ENCODE data around the gene PRPF40B.
"Not testable (repeated sequence)": the region's sequence is repeated elsewhere in the genome, so short reads cannot be mapped to it uniquely, and the experiment has no call there.

Gene PRPF40B

DNA sequence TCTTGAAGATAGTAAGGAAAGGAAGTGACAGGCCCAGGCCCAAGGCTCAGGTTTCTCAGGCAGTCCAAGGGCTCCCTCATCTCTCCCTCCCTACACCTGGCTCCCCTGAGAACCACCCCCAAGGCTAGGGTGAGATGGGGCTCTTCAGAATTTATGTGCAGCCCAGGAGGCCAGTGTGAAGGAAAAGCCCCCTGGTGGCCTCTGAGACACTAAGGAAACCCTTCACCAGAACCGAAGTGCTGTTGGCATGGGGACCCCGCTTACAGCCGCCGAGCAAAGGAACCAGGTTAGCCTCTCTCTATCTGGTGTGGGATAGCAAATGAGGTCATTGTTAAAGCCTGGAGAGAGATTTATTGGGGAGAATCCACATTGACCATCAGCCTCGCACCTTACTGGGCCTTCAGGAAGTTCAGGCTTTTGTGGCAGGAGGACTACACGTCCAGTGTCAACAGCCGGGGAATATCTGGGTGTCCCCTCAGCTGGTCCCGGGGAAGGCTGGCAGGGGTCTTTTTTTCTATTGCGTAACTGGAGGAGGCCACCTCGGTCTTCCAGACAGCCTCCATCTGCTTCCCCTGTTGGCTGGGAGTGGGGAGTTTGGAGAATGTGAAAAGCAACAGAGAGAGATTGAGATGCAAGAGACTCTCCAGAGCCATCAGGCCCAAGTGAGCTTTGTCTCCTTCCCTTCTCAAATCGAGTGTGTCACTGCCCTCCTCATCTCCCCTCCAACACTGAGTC, 36.0 kb upstream of the PRPF40B start:
- Histone ChIP-seq H3K4me1 (ENCODE audit: control insufficient read depth, insufficient read depth, low read length) (peaks cover 30% of the 10 kb centered on the region), H3K9me3 (ENCODE audit: control insufficient read depth, low read length) (peaks cover 4% of the 10 kb centered on the region), H3K27me3 (replicated peaks; ENCODE audit: control insufficient read depth, insufficient read depth, low read length) (no peaks in the 10 kb centered on the region), H3K4me3 (ENCODE audit: low read length) (no peak overlapping the region), H3K36me3 (ENCODE audit: control insufficient read depth, insufficient read depth, low read length, severe bottlenecking) (peaks cover 6% of the 10 kb centered on the region), H3K9ac (ENCODE audit: low read length) (no peak overlapping the region)
- no peak for DNase-seq (ENCODE audit: low read depth)

DNA sequence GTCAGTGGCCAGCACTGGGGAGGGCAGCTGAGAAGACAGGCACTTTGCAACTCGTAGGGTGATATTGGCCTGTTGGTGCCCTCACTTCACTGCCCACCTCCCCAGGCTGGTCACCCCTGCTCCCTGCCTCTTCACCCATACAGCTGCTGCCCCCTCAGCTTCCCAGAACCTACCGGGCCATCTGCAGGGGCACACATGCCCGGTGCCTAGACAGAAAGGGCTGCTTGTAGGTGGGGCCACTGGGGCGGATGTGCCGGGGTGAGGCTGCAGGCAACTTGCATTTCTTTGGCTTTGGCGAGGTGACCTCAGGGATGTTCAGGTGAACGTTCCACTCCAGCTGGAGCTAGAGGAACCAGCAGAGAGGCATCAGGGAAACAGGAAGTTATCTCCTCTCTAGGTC, 35.1 kb upstream of the PRPF40B start:
- Histone ChIP-seq H3K9ac (ENCODE audit: low read length) (no peak overlapping the region), H3K9me3 (ENCODE audit: control insufficient read depth, low read length) (peaks cover 4% of the 10 kb centered on the region), H3K27me3 (replicated peaks; ENCODE audit: control insufficient read depth, insufficient read depth, low read length) (no peaks in the 10 kb centered on the region), H3K4me1 (ENCODE audit: control insufficient read depth, insufficient read depth, low read length) (peaks cover 21% of the 10 kb centered on the region), H3K36me3 (ENCODE audit: control insufficient read depth, insufficient read depth, low read length, severe bottlenecking) (peaks cover 6% of the 10 kb centered on the region), H3K4me3 (ENCODE audit: low read length) (no peak overlapping the region)
- DNase-seq (ENCODE audit: low read depth), result no peak

DNA sequence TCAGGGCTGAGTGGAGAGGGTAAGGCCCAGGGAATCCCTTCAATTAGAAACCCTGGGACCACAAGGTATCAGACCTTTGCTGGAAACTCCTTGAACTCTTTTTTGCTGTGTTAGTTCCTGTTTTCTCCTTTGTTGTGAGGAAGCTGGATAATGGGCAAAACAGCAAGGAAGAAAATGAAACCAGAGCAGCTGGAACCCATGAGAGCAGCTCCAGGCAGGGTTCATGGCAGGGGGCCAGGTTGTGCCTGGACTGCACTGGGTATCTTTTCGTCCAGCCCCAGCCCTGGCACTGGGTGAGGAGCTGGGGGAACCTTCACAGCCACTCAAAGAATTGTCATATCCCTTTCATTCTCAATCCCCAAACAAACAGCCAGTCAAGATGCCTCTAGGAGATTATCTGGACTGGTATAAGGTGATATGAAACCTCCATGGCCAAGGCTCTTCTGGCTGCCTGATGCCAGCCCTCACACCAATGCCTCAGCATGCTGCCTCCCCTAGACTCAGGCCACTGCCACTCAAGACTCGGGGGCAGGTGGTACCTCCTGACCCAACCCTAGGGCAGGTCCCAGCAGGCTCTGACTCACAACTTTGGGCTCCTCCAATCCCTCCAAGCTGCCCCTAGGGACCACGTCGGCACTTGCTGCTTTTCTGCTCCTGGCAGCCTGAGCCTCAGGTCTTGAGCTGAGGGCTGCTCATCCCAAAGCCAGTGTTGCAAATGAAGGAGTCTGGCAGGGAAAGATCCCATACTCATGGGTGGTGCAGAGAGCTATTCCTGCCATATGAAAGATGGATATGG, 34.4 kb upstream of the PRPF40B start:
- DNase-seq (ENCODE audit: low read depth), result no peak
- H3K27me3 ChIP-seq (replicated peaks; ENCODE audit: control insufficient read depth, insufficient read depth, low read length), result no peaks in the 10 kb centered on the region
- peaks cover 6% of the 10 kb centered on the region for H3K36me3 ChIP-seq (ENCODE audit: control insufficient read depth, insufficient read depth, low read length, severe bottlenecking)
- H3K4me1 ChIP-seq (ENCODE audit: control insufficient read depth, insufficient read depth, low read length), result peaks cover 15% of the 10 kb centered on the region
- no peak overlapping the region for H3K4me3 ChIP-seq (ENCODE audit: low read length)
- H3K9me3 ChIP-seq (ENCODE audit: control insufficient read depth, low read length), result peaks cover 4% of the 10 kb centered on the region
- H3K9ac ChIP-seq (ENCODE audit: low read length), result no peak overlapping the region

DNA sequence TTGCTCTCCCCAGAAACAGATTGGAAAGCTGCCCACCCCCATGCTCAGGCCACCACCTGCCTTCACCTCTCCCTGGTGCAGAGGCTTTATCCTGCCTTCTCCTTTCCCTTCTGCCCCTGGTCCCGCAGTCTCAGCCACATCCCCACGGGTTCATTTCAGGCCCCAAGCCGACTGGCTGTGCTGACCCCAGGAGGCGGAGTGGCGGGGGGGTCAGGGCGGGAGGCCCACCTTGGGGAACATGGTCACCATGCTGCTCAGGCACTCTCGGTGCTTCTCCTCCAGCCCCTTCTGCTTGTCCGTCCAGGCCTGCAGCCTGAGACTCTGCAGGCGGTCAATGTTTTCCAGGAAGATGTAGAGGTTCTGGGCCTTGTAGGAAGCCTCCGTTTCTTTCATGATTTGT, 24.8 kb upstream of the PRPF40B start:
- no peak overlapping the region for H3K9ac ChIP-seq (ENCODE audit: low read length)
- no peak for DNase-seq (ENCODE audit: low read depth)
- H3K4me1 ChIP-seq (ENCODE audit: control insufficient read depth, insufficient read depth, low read length), result no peaks in the 10 kb centered on the region
- H3K4me3 ChIP-seq (ENCODE audit: low read length), result no peak overlapping the region
- H3K27me3 ChIP-seq (replicated peaks; ENCODE audit: control insufficient read depth, insufficient read depth, low read length), result no peaks in the 10 kb centered on the region
- H3K9me3 ChIP-seq (ENCODE audit: control insufficient read depth, low read length), result no peaks in the 10 kb centered on the region
- peaks cover 6% of the 10 kb centered on the region for H3K36me3 ChIP-seq (ENCODE audit: control insufficient read depth, insufficient read depth, low read length, severe bottlenecking)

DNA sequence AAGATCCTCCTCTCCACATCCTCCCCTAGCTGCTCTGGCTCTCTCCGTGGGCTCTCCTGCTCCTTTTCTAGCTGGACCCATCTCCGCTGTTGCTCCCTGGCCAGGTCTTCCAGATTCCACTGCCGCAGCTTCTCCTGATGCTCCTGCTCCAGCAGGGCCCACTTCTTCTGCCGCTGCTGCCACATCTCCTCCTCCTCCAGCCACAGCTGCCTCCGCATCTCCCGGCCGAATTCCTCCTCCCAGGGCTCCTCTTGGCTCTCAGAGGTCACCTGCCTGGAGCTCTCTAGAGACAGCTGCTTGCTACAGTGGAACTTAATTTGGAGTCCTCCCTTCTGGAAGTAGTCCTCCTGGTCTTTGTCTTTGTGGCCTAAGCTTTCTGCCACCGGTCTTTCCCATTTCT, 23.4 kb upstream of the PRPF40B start:
- no peak for DNase-seq (ENCODE audit: low read depth)
- H3K36me3 ChIP-seq (ENCODE audit: control insufficient read depth, insufficient read depth, low read length, severe bottlenecking), result peaks cover 6% of the 10 kb centered on the region
- H3K9me3 ChIP-seq (ENCODE audit: control insufficient read depth, low read length), result no peaks in the 10 kb centered on the region
- no peak overlapping the region for H3K9ac ChIP-seq (ENCODE audit: low read length)
- no peaks in the 10 kb centered on the region for H3K27me3 ChIP-seq (replicated peaks; ENCODE audit: control insufficient read depth, insufficient read depth, low read length)
- no peaks in the 10 kb centered on the region for H3K4me1 ChIP-seq (ENCODE audit: control insufficient read depth, insufficient read depth, low read length)
- H3K4me3 ChIP-seq (ENCODE audit: low read length), result no peak overlapping the region

DNA sequence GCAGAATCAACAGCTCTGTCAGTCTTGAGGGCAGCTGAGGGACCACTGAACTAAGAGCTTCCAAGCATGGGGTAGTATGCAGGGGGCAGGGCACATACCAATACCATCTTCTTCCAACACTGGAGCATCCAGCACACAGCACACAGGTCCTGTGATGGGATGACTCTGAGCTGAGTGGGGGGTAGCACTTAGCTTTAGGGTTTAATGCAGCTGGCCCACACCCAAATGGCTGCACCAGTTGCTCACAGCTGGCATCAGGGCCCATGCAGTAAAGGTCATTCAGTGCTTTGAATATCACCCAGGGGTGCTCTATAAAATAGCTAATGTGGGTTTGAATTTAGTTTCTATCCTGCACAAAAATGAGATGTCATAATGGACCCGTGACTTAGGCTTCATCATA, 19.6 kb upstream of the PRPF40B start:
- Histone ChIP-seq H3K36me3 (ENCODE audit: control insufficient read depth, insufficient read depth, low read length, severe bottlenecking) (peaks cover 6% of the 10 kb centered on the region), H3K27me3 (replicated peaks; ENCODE audit: control insufficient read depth, insufficient read depth, low read length) (no peaks in the 10 kb centered on the region), H3K4me1 (ENCODE audit: control insufficient read depth, insufficient read depth, low read length) (peaks cover 16% of the 10 kb centered on the region), H3K4me3 (ENCODE audit: low read length) (no peak overlapping the region), H3K9me3 (ENCODE audit: control insufficient read depth, low read length) (no peaks in the 10 kb centered on the region), H3K9ac (ENCODE audit: low read length) (no peak overlapping the region)
- DNase-seq (ENCODE audit: low read depth), result no peak

DNA sequence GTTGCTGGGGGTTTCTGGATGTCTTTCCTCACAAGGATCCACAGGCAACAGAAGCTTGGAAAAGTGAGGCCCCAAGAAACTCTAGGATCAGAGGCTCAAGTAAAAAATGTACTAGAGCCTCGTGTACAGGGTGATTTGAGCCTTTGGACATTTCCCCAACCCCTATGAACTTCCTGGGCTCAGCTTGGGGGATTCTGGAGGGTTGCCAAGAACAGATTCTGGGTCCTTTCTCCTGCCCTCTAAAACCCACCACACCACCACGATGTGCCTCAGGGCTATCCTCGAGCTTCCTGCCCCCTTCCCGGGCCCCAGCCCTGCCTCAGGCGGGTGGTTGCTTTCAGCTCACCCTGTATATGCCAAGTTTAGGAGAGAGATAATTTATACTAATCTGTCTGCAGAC, 18.5 kb upstream of the PRPF40B start:
- no peak overlapping the region for H3K9ac ChIP-seq (ENCODE audit: low read length)
- H3K27me3 ChIP-seq (replicated peaks; ENCODE audit: control insufficient read depth, insufficient read depth, low read length), result no peaks in the 10 kb centered on the region
- no peaks in the 10 kb centered on the region for H3K9me3 ChIP-seq (ENCODE audit: control insufficient read depth, low read length)

DNA sequence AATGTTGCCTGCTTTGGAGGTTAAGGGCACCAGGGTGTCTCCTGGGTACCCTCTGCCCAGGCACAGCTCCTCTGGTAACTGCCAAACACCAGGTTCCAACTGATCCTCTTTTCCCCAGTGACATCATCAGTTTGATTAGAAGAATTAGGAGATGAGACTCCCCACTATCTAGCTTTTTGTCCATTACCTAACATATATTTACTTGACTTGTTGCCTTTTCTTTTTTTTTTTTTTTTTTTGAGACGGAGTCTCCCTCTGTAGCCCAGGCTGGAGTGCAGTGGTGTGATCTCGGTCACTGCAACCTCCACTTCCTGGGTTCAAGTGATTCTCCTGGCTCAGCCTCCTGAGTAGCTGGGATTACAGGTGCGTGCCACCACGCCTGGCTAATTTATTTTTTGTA, 17.8 kb upstream of the PRPF40B start, which contains the start of gene FAM186B:
Gene FAM186B (minus strand): TSS at position 101 of the 400 bp plus-strand sequence. CDS start 162 bp downstream, outside the sequence.
- H3K9me3 ChIP-seq (ENCODE audit: control insufficient read depth, low read length); H3K27me3 ChIP-seq (replicated peaks; ENCODE audit: control insufficient read depth, insufficient read depth, low read length); DNase-seq (ENCODE audit: low read depth); H3K4me3 ChIP-seq (ENCODE audit: low read length); H3K36me3 ChIP-seq (ENCODE audit: control insufficient read depth, insufficient read depth, low read length, severe bottlenecking); H3K9ac ChIP-seq (ENCODE audit: low read length): not testable (repeated sequence)
- H3K4me1 ChIP-seq (ENCODE audit: control insufficient read depth, insufficient read depth, low read length), result peaks cover 26% of the 10 kb centered on the region

More for the DNA sequence above, 18.5 kb upstream of the PRPF40B start:
- no peak overlapping the region for H3K4me3 ChIP-seq (ENCODE audit: low read length)
- H3K4me1 ChIP-seq (ENCODE audit: control insufficient read depth, insufficient read depth, low read length), result peaks cover 26% of the 10 kb centered on the region
- no peak for DNase-seq (ENCODE audit: low read depth)
- peaks cover 6% of the 10 kb centered on the region for H3K36me3 ChIP-seq (ENCODE audit: control insufficient read depth, insufficient read depth, low read length, severe bottlenecking)

DNA sequence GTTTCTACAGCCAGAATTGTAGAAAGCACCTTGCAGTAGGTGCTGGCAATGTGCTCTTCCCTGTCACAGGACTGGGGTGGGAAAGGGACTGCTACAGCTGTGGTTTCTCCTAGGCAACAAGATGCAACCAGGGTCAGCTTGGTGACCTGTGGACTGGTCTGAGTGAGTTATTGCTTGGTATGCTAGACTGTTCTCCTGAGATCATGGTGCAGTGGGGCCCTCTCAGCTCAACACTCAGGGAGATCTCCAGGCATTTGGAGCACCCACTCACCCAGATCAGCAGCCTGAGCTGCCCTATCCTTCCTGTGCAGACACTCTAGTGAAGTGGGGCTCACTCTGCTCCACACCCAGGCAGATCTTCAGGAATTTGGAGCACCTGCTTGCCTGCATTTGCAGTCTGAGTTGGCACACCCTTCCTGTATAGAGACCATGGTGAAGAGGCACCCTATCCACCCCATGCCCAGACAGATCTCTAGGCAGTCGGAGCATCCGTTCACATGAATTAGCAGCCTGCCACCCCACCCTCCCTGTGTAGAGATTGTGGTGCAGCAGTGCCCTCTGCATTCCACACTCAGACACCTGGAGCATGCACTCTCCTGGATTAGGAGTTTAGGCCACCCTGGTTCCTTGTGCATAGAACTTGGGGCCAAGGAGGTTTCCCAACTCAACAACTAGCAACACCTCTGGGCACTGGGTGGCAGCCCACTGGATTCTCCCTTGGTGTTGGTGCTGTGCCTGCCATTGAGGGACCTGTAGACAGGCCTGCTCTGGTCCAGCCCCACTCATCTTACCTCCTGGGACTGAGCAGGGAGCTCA, 14.1 kb upstream of the PRPF40B start:
- Histone ChIP-seq H3K4me3 (ENCODE audit: low read length) (no peak overlapping the region), H3K36me3 (ENCODE audit: control insufficient read depth, insufficient read depth, low read length, severe bottlenecking) (no peaks in the 10 kb centered on the region), H3K9ac (ENCODE audit: low read length) (no peak overlapping the region), H3K27me3 (replicated peaks; ENCODE audit: control insufficient read depth, insufficient read depth, low read length) (no peaks in the 10 kb centered on the region), H3K9me3 (ENCODE audit: control insufficient read depth, low read length) (no peaks in the 10 kb centered on the region), H3K4me1 (ENCODE audit: control insufficient read depth, insufficient read depth, low read length) (peaks cover 26% of the 10 kb centered on the region)
- no peak for DNase-seq (ENCODE audit: low read depth)

DNA sequence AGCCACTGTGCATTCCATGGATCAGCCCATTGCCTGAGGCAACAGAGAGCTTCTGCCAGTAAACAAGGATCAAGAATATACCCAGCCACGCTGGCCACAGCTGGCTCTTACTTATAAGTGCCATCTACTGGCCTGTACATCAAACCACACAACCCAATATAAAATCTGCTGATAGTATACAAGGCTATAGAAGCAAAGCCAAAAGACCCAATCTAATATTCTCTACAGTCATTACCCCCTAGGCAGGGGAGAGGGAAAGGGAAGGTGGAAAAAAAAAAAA, 13.5 kb upstream of the PRPF40B start:
- H3K27me3 ChIP-seq (replicated peaks; ENCODE audit: control insufficient read depth, insufficient read depth, low read length), result no peaks in the 10 kb centered on the region
- DNase-seq (ENCODE audit: low read depth), result peak; percentile 42
- H3K4me3 ChIP-seq (ENCODE audit: low read length), result no peak overlapping the region
- H3K9ac ChIP-seq (ENCODE audit: low read length), result no peak overlapping the region
- H3K36me3 ChIP-seq (ENCODE audit: control insufficient read depth, insufficient read depth, low read length, severe bottlenecking), result no peaks in the 10 kb centered on the region
- peaks cover 26% of the 10 kb centered on the region for H3K4me1 ChIP-seq (ENCODE audit: control insufficient read depth, insufficient read depth, low read length)
- H3K9me3 ChIP-seq (ENCODE audit: control insufficient read depth, low read length), result no peaks in the 10 kb centered on the region

DNA sequence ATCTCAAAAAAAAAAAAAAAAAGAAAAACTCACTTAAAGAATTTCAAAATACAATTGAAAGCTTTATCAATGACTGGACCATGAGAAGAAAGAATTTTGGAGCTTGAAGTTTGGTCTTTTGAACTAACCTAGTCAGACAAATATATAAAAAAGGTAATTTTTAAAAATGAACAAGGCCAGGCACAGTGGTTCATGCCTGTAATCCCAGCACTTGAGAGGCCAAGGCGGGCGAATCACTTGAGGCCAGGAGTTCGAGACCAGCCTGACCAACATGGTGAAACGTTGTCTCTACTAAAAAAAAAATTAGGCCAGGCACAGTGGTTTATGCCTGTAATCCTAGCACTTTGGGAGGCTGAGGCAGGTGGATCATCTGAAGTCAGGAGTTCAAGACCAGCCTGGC, 12.6 kb upstream of the PRPF40B start:
- H3K36me3 ChIP-seq (ENCODE audit: control insufficient read depth, insufficient read depth, low read length, severe bottlenecking); H3K4me3 ChIP-seq (ENCODE audit: low read length); H3K9ac ChIP-seq (ENCODE audit: low read length); DNase-seq (ENCODE audit: low read depth); H3K27me3 ChIP-seq (replicated peaks; ENCODE audit: control insufficient read depth, insufficient read depth, low read length); H3K9me3 ChIP-seq (ENCODE audit: control insufficient read depth, low read length): not testable (repeated sequence)
- peaks cover 26% of the 10 kb centered on the region for H3K4me1 ChIP-seq (ENCODE audit: control insufficient read depth, insufficient read depth, low read length)
